ENCODE measurements around the gene TMEM217.
"Not testable (repeated sequence)": the region's sequence is repeated elsewhere in the genome, so short reads cannot be mapped to it uniquely, and the experiment has no call there.

TMEM217 gene

DNA sequence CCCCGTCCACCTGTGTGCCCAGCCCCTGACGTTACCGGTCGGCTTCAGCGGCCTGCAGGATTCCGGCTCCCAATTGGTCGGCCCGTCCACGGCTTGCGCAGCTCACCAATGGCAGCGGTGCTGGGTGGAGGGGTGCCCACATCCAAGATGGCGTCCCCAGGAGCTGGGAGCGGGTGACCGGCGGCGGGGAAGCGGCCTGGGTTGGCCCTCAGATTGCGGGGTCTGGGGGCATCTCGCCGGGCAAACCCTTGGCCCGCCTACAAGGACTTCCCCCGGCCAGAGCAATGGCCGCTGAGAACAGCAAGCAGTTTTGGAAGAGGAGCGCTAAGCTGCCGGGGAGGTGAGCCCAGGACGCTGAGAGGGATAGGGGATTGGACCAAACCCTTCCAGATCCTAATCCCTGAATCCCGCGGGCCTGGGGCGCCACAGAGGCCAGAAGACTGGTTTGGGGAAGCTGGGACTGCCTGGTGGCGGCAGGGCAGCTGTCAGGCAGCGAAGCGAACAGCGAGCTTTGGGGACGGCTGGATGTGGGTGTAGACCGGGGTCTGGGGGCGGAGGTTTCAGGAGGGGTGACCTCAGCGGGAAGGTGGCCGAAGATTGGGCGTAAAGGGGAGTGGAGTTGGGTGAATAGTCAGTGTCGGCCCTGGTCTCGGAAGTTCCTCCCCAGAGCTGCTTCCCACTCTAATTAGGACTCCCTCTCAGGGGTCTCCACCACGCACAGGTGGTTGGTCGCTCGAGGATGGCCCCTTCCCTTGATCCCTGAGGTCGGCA, at the start of gene TMEM217, which contains the start of gene TBC1D22B:
Gene TMEM217, minus strand, starts transcription at position 511 of the 771 bp plus-strand sequence. CDS start 39,114 bp downstream, outside the sequence.
Gene TBC1D22B, plus strand, starts transcription at position 139 of the 771 bp plus-strand sequence. Its CDS starts 146 bp downstream, at position 285.
- DNase-seq (ENCODE audit: low read depth) = peak; percentile 78

DNA sequence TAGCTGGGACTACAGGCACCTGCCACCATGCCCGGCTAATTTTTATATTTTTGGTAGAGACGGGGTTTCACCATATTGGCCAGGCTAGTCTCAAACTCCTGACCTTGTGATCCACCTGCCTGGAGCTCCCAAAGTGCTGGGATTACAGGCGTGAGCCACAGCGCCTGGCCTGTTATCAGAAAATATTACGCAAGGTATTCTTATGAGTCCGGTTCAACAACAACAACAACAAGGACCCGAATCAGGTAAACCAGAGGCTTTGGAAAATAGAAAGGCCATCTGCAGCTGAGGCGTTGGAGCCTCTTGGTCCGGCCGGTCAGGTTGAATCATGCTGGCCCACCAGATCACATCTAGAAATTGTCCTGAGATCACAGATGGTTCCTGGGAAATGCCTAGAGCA, 49.5 kb upstream of the TMEM217 start:
- not testable (repeated sequence) for DNase-seq (ENCODE audit: low read depth)

DNA sequence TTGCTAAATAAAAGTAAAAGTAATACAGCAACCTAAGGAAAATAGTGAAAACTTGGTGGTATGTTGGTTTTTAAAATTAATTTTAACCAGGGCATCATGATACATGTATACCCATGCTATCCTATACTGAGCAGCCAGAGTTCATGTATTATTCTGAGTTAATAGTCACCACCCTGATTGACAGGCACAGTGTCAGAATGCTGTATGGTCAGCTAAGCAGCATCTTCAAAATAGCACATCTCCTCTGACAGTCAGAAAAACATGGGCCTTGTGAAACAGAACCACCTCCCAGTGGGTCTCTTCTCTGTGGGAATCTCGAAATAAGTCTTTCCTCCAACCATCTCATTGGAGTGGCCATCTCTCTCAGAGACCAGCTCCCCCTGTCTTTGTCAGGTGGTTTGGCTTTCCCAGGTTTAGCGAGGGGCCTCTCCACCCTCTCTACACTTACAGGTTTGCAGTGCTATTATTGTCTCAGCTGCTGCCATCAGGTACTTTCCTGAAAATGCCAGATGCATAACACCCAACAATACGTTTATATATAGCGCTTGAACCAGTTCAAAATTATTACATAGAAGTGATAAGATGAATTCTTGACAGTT, 48.8 kb upstream of the TMEM217 start:
- no peak for DNase-seq (ENCODE audit: low read depth)

DNA sequence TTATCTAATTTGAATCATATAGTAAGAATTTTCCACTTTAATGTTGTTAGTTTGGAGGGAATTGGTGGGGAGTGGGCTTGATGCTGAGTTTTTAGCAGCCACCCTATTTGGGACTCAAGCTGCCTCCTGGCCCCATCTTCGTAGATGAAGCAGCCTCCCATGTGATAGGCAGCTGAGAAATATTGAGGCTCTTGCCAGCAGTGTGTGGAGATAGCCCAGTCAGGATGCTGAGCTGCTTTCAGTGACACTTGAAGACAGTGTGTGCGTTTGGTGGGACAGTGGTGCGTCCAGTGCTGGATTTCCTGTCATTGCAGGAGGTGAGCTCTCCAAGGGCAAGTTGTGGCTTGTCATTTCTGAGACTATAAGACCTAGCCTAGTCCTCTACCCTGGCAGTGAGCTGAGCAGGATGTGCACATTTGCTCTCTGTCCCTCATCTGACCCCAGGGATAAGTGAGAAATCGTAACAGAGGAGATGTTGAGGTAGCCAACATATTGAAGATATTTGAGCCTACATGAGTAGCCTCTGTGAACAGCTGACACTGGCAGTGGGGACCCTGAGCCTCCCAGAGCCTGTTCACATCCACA, 48.0 kb upstream of the TMEM217 start:
- no peak for DNase-seq (ENCODE audit: low read depth)

DNA sequence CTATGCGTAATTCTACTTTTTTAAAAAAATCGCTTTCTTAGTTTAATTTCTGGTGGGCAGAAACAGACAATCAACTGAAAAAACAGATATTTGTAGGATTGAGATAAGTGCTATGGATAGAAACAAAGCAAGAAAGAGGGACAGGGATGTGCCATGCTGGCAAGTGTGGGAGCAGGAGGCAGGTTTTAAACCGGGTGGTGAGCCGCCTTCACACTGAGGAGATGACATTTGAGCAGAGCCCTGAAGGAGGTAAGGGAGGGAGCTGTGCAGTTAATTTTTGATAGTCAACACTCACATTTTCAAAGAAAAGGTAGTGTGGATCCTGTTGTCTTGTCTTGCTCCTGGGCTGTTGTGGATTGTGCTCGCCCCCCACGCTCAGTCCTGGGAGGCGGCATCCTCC, 46.8 kb upstream of the TMEM217 start:
- DNase-seq (ENCODE audit: low read depth) = no peak

DNA sequence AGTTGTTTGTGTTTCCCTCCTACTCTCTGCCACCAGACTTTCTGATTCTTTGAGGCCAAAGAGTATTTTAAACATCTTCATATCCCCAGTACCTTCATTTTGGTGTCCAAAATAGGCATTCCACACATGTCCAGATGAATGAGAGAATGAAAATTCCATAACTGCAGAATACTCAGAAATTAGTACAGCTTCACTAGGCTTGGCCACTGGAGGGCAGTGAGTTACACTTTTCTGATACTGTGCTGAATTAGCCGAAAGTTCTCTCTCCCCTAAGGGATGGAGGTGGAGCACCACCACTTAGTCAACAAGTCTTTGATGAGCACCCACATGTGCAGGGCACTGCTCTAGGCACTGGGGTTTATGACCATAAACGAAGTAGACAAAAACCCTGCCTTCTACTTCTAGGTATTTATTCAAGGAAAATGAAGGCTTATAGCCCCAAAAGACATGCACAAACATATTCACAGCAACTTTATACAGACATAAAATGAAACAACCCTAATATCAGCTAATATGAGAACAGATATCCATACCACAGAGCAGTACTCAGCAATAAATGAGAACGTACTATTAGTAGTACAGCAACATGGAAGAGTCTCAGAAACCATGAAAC, 46.1 kb upstream of the TMEM217 start:
- DNase-seq (ENCODE audit: low read depth) = no peak

DNA sequence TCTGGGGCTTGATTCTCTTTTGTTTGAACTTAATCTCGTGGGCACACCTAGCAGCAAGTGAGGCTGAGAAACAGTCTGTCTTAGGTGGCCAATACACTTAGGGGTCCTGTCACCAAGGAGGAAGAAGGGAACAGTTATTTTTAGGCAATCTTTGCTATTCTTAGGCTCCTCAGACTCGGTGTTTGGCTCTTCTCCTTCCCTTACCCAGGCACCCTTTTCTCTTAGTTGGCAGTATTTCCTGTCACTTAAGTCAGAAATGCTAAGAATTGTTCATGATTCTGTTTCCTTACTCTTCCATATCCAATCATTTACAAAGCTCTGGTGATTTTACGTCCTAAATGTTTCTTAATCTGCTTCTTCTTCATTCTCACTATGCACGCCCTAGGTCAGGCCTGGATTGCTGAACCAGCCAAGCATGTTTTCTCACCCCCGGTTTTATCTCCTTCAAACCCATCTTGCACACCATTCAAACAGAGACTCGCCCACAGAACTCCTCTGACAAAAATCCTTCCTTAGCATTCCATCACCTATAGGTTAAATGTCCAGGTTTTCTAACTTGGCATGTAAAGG, 45.2 kb upstream of the TMEM217 start:
- no peak for DNase-seq (ENCODE audit: low read depth)

DNA sequence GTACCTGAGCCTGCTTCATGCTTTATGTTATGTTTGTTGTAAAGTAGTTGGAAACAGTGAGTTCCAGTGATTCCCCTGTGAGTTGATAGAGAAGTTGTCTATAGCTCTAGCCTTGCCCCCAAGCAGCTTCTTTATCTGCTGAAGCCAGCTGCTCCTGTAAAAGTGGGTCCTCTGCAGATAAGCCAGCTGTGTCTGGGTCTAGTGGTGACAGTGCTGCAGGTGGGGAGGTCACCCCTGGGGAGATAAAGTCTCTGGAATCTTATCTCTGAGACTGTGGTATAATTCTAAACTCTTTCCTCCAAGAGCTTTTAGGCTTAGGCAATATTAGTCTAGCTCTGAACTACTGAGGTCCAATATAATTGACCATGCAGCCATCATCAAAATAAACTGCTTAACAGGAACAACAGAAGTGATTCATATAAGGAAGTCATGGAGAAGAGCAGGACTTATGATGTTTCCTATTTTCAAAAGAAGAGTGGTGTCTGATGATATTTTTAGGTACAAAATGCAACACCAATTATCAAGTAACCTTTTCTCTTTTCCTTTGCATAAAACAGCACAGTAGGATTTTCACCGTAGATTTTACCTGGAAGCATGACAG, 44.2 kb upstream of the TMEM217 start:
- DNase-seq (ENCODE audit: low read depth) = no peak

DNA sequence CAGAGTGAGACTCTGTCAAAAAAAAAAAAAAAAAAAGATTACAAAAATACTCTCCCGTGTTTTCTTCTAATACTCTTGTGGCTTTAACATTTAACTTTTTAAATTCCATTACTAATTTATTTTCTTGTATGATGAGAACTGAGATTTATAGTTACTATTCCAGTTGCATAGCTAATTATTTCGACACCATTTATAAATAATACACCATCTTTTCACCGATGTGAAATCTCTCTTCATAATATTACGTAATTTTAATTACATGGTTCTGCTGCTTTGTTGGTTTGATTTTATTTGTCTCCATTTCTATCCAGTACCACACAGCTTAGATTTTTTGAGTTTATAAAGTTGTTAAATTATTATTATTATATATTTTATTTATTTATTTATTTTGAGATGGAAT, 42.0 kb upstream of the TMEM217 start:
- DNase-seq (ENCODE audit: low read depth) = no peak

DNA sequence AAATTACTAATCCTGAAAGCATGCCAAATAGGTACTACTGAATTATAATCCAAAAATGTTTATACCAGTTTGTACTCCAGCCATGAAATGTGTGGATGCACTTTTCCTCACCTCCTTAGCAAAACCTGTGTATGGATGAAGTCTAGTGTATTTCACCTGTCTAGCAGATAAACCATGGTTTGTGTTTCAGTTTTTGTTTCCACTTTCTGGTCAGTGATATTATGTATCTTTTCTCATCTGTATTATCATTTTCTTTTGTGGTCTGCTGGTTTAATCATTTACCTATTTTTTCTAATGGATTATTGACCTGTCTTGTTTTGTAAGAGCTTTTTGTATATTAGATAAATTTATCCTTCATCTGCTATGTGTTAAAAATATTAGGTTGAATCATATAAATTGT, 41.0 kb upstream of the TMEM217 start:
- no peak for DNase-seq (ENCODE audit: low read depth)

DNA sequence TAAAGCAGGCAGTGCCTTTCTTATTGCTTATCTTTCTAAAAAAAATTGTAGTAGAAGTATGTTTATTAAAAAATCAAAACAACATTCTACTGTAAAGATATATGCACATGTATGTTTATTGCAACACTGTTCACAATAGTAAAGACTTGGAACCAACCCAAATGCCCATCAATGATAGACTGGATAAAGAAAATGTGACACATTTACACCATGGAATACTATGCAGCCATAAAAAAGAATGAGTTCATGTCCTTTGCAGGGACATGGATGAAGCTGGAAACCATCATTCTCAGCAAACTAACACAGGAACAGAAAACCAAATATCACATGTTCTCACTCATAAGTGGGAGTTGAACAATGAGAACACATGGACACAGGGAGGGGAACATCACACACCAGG, 39.7 kb upstream of the TMEM217 start:
- DNase-seq (ENCODE audit: low read depth) = not testable (repeated sequence)

DNA sequence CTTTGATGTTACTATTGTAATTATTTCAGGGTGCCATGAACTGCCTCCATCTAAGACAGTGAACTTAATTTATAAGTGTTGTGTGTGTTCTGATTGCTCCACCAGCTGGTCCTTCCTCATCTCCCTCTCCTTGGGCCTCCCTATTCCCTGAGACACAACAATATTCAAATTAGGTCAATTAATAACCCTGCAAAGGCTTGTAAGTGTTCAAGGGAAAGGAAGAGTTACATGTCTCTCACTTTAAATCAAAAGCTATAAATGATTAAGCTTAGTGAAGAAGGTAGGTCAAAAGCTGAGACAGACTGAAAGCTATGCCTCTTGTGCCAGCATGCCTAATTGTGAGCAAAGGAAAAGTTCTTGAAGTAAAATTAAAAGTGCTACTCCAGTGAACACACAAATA, 35.5 kb upstream of the TMEM217 start:
- DNase-seq (ENCODE audit: low read depth) = no peak

DNA sequence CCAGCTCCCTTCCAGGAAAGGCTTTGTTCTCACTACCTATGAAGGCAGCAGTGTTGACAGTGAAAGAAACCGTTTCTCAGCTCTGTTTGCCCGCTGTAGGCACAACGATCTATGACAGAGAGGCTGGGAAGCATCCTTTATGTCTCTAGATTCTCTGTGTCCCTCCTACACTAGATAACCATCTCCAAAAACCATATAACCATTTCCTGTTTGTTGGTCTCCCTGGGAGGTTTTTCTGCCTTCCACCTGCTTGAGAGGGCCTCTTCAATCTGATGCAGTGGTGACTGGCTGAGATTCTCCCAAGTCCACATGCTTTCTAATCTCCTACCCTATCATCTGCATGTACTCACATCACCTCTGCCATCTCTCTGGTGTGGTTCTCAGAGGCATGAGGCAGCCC, 32.0 kb upstream of the TMEM217 start:
- no peak for DNase-seq (ENCODE audit: low read depth)

DNA sequence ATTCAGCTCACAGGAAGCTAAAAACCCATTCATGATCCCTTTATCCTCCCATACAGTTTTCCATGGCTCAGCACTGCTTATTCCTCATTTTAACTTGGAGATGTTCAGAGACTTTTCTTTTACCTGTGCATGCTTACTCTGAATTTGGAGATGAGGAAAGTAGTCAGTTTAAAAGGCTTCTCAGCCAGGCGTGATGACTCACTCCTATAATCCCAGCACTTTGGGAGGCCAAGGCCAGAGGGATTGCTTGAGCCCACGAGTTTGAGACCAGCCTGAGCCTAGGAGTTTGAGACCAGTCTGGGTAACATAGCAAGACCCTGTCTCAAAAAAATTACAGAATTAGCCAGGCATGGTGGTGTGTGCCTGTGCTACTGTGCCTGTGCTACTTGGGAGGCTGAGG, 30.3 kb upstream of the TMEM217 start:
- DNase-seq (ENCODE audit: low read depth) = no peak

DNA sequence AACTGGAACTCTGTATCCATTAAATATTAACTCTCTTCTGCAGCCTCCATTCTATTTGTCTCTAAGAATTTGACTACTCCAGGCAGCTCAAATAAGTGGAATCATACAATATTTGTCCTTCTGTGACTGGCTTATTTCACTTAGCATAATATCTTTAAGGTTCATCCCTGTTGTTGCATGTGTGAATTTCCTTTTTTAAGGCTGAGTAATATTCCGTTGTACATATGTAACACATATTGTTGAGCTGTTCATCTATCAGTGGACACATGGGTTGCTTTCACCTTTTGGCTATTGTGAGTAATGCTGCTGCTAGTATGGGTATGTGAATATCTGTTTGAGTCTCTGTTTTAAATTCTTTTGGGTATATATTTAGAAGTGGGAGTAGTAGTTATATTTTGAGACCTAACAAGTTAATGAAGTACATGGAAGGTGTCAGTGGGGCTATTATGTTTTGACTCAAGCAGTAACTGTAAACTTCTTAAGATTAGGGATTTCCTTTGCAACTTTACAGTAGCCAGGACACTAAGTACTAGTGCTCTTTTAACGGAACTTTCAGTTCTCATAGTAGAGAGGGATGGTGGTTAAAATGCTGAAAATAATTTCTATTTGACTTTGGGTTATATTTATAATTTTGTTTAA, 29.7 kb upstream of the TMEM217 start:
- no peak for DNase-seq (ENCODE audit: low read depth)

DNA sequence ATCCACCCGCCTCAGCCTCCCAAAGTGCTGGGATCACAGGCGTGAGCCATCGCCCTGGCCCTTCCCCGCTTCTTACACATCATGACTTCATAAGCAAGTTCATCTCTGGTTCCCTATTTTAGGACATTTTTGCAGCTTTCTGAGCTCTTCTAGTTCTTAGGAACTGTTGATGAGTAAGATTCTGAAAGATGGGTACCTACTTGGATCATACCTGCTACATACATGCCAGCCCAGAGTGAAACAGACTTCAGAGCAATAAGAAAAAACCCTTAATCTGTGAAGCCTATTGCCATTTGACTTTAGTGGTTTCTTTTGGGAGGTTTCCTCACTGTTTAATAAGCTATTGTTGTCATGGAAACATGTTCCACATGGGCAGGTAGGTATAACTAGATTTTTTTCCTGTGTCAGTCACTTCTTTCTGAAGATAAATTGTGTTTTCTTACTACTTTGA, 27.9 kb upstream of the TMEM217 start:
- no peak for DNase-seq (ENCODE audit: low read depth)

DNA sequence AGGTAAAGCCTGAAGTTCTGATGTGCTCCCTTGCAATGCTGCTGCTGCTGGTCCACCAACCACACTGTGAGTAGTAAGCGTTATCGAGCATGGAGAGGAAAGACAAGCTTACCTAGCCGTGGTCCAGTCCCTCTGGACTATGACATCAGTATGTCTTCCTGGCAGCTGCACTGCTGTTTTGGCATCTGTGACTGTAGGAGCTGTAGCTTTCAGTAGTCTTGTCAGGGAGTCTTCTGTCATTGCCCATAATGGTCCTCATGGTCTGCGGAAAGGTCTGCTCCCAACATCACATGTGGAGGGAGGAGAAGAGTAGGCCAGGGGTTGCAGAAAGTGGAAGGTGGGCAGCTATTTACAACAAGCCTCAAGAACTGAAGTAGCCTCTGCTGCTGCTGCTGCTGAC, 26.8 kb upstream of the TMEM217 start:
- no peak for DNase-seq (ENCODE audit: low read depth)

DNA sequence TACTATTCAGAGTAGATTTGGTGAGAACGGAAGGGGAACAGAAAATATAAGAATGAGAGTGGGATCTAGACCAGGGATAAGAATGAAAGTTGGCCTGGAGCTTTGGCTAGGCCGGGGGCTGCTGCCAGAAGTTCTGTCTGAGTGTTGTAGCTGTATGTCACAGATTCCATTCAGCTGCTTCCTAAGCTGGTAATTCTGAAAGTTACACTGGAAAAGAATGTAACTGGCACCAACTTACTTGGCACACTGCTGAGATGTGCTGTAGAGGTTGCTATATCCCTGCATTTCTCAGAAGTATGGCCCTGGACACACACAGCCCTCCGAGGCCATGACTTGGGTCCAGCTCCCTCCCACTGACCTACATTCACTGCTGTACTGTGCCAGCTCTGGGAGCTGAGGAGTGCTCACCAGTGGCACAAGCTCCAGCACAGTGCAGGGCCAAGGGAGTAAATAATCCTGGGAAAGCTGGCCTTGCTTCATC, 25.8 kb upstream of the TMEM217 start:
- DNase-seq (ENCODE audit: low read depth) = no peak

DNA sequence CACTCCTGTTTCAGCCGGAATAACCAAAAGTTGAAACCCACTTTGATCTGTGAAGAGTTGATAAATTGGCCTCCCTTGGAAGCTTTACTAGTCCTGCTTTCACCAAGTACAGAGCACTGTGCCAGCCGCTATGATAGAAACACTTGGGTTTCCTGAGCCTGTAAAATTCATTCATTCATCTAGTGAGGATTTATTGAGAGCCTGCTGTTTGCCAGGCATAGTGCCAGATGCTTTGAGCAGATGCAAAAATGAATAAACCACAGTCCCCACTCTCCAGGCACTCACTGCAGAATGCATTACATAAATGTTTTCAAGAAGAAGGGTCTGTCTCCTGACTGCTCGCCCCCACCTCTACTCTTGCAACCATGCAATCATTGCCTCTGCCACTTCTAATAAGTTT, 25.3 kb upstream of the TMEM217 start:
- DNase-seq (ENCODE audit: low read depth) = no peak

DNA sequence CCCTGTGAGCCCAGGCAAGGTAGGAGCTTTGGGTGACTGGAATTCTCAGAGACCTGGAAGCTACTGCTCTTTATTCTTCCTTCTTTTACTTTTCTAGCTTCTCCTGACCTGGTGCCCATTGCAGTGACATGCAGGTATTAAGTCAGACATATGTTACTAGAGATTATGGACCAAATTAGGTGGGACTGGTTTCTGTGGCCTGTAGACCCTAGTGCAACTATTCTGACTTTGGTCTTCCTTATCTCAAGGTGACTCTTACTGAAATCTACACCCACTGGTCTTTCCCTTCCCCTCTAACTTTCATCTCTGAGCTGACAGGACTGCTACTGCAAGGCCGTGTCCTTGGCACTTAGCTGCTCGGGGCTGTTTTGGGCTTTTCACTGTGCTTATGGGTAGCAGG, 24.4 kb upstream of the TMEM217 start:
- no peak for DNase-seq (ENCODE audit: low read depth)

DNA sequence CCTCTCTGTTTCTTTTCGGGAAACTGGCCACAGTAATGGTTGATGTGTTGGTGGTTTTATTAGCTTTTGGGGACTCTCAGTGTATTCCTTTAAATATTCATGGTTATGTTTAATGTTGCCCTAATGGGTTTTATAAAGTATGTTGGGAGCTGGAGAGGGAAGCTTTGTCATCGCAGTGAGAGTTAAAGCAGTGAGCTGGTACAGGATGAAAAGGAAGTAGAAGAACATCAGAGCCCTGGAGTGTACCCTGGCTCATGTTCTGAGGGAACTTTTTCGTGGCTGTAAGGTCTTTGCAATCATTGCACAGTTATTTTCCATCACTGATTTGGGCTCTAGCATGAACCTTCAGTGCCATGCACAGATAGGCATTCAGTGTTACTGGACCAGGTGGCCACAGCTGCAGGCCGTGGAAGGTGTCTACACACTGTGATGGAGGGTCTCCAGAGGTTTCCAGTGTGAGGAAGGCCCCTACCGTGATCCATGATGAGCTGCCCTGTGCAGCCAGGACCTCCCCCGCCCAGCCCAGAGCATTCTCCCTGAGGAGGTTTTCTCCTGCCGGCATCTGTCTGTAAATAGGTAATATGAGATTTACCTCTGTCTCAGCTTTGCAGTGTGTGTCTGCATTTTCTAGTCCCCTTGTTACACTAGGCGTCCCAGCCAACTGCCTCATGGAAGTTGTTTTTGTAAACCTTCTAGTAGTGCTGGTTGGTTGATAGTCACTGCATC, 22.4 kb upstream of the TMEM217 start:
- DNase-seq (ENCODE audit: low read depth) = no peak
